ENCODE results near the gene CLDN6. TPM values are rescaled to one million over a fixed set of nuclear protein-coding genes. Genes with fewer than 3 reads are reported as not detected.

The CLDN6 gene
- total RNA-seq, 1 donor from 2014 or later, result not detected

DNA sequence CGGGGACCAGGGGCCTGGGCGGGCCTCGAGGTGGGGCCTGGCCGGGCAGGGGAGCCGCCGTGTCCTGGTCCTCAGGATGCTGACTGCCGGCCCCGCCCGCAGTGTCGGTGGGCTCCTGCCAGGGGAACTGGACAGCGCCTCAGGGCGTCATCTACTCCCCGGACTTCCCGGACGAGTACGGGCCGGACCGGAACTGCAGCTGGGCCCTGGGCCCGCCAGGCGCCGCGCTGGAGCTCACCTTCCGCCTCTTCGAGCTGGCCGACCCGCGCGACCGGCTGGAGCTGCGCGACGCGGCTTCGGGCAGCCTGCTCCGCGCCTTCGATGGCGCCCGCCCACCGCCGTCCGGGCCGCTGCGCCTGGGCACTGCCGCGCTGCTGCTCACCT is 51.2 kb downstream of the CLDN6 start:
- no peak overlapping the region for H3K4me3 Mint-ChIP-seq
- intact Hi-C loops (cut with micrococcal nuclease), result no loop called here
- POLR2A ChIA-PET, result interaction anchor here (0.7 to 1.8 kb wide), 2 partner anchors 13 to 14 kb away, joined by 4 to 10 read pairs; partner anchors contain the start of gene PKMYT1
- DNase-seq, result no peak
- ATAC-seq (ENCODE audit: low read depth), result no peak
- H3K27me3 Mint-ChIP-seq, result peaks cover 11% of the 10 kb centered on the region
- no peaks in the 10 kb centered on the region for H3K9me3 Mint-ChIP-seq
- no peaks in the 10 kb centered on the region for H3K36me3 Mint-ChIP-seq (ENCODE audit: low read depth)
- no peak overlapping the region for H3K27ac Mint-ChIP-seq
- CTCF ChIA-PET, result interaction anchor here (1.1 to 1.3 kb wide), 2 partner anchors 61 to 84 kb away, joined by 3 to 5 read pairs; partner anchors contain the start of gene FLYWCH2
- peaks cover 38% of the 10 kb centered on the region for H3K4me1 Mint-ChIP-seq
- TF ChIP-seq, protein P1, sequence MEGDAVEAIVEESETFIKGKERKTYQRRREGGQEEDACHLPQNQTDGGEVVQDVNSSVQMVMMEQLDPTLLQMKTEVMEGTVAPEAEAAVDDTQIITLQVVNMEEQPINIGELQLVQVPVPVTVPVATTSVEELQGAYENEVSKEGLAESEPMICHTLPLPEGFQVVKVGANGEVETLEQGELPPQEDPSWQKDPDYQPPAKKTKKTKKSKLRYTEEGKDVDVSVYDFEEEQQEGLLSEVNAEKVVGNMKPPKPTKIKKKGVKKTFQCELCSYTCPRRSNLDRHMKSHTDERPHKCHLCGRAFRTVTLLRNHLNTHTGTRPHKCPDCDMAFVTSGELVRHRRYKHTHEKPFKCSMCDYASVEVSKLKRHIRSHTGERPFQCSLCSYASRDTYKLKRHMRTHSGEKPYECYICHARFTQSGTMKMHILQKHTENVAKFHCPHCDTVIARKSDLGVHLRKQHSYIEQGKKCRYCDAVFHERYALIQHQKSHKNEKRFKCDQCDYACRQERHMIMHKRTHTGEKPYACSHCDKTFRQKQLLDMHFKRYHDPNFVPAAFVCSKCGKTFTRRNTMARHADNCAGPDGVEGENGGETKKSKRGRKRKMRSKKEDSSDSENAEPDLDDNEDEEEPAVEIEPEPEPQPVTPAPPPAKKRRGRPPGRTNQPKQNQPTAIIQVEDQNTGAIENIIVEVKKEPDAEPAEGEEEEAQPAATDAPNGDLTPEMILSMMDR (IDR thresholded peaks at IDR 0.05), result no peak

DNA sequence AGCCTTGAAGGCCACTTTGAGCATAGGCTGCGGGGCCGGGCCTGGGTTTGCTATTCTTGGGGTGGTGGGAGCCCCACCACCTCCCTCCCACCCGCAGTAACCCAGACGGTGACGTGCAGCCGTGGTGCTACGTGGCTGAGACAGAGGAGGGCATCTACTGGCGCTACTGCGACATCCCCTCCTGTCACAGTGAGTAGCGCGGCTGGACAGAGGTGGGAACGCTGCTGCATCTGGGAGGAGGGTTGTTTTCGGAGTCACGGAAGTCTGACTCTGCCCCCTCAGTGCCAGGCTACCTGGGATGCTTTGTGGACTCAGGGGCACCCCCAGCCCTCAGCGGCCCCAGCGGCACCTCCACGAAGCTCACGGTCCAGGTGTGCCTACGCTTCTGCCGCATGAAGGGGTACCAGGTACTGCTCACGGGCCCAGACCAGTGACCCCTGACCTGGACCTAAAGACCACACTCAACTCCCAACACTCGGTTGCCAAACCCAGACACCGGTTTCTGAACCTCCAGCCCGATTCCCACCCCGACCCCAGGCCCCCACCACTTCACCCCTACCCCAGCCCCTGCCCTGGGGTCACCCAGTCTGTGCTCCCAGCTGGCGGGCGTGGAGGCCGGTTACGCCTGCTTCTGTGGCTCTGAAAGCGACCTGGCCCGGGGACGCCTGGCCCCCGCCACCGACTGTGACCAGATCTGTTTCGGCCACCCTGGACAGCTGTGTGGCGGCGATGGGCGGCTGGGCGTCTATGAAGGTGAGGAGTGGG is 51.8 kb downstream of the CLDN6 start:
- Mint-ChIP-seq H3K36me3 (ENCODE audit: low read depth) (no peaks in the 10 kb centered on the region), H3K27ac (no peak overlapping the region), H3K4me3 (no peak overlapping the region), H3K9me3 (no peaks in the 10 kb centered on the region), H3K27me3 (peaks cover 13% of the 10 kb centered on the region), H3K4me1 (peaks cover 40% of the 10 kb centered on the region)
- POLR2A ChIA-PET, result interaction anchor here (0.7 kb wide), 1 partner anchor 14 kb away, joined by 4 read pairs; no protein-coding TSS in a partner anchor
- TF ChIP-seq, protein P1 (IDR thresholded peaks at IDR 0.05), result no peak
- CTCF ChIA-PET, result interaction anchor here (1.3 kb wide), 1 partner anchor 62 kb away, joined by 5 read pairs; no protein-coding TSS in a partner anchor
- ATAC-seq (ENCODE audit: low read depth) (no peak), DNase-seq (no peak)
- intact Hi-C loops (cut with micrococcal nuclease), result no loop called here

Other genes starting within 250 kb of the CLDN6 start
- gene ELOB, start 240.9 kb downstream of the CLDN6 start, total RNA-seq, result 172 and 190 TPM in 2 replicates
- gene PRSS33, start 230.6 kb downstream of the CLDN6 start, total RNA-seq, result not detected in 2 replicates
- not detected in 2 replicates for gene PRSS41, start 219.7 kb downstream of the CLDN6 start, total RNA-seq
- 2.4 and 3.2 TPM in 2 replicates for gene PRSS21, start 200.9 kb downstream of the CLDN6 start, total RNA-seq
- 0.33 TPM in 1 of 2 replicates, not detected in the other for gene ZG16B, start 187.9 kb downstream of the CLDN6 start, total RNA-seq
- gene PRSS22, start 160.0 kb downstream of the CLDN6 start, total RNA-seq, result not detected in 2 replicates
- gene FLYWCH2, start 135.0 kb downstream of the CLDN6 start, total RNA-seq, result 19.4 and 20.3 TPM in 2 replicates
- 53.5 and 59.9 TPM in 2 replicates for gene FLYWCH1, start 106.3 kb downstream of the CLDN6 start, total RNA-seq
- gene KREMEN2, start 53.9 kb downstream of the CLDN6 start, total RNA-seq, result 1.3 and 1.7 TPM in 2 replicates
- gene PAQR4, start 48.8 kb downstream of the CLDN6 start, total RNA-seq, result 2.4 and 2.7 TPM in 2 replicates
- gene PKMYT1, start 37.7 kb downstream of the CLDN6 start, total RNA-seq, result 3.8 and 4.3 TPM in 2 replicates
- gene CLDN9, start 5.3 kb downstream of the CLDN6 start, total RNA-seq, result not detected in 2 replicates
- 0.47 and 1.0 TPM in 2 replicates for gene TNFRSF12A, start 2.2 kb upstream of the CLDN6 start, total RNA-seq
- gene HCFC1R1, start 5.8 kb upstream of the CLDN6 start, total RNA-seq, result 17.7 and 20.4 TPM in 2 replicates
- gene THOC6, start 5.9 kb upstream of the CLDN6 start, total RNA-seq, result 45.8 and 47.1 TPM in 2 replicates
- not detected in 2 replicates for gene BICDL2, start 18.8 kb upstream of the CLDN6 start, total RNA-seq
- gene MMP25, start 28.4 kb upstream of the CLDN6 start, total RNA-seq, result 0.13 and 0.34 TPM in 2 replicates
- gene IL32, start 47.5 kb upstream of the CLDN6 start, total RNA-seq, result 3.0 and 3.4 TPM in 2 replicates
- not detected in 2 replicates for gene ZSCAN10, start 81.1 kb upstream of the CLDN6 start, total RNA-seq
- gene ZNF205, start 94.4 kb upstream of the CLDN6 start, total RNA-seq, result not detected in 2 replicates
- 5.6 and 5.7 TPM in 2 replicates for gene ZNF213, start 116.8 kb upstream of the CLDN6 start, total RNA-seq
- not detected in 2 replicates for gene OR1F1, start 170.0 kb upstream of the CLDN6 start, total RNA-seq
- 13.6 and 15.1 TPM in 2 replicates for gene ZNF200, start 217.0 kb upstream of the CLDN6 start, total RNA-seq
- gene MEFV, start 238.4 kb upstream of the CLDN6 start, total RNA-seq, result not detected in 2 replicates